K562 (cell line): Measurements from ENCODE around the gene NUCKS1. TPM values are rescaled to one million over a fixed set of nuclear protein-coding genes. Genes with fewer than 3 reads are reported as not detected.

Experiments
- ADNP ChIP-seq: fragments of 200-800 bp; sonication (Bioruptor generic); IDR thresholded peaks from 2 replicates; pipeline ENCODE4 v1.6.1; 2016; ENCODE audit warnings: missing genetic modification characterization, missing compliant biosample characterization
- ATF3 ChIP-seq, 2 experiments: fragments of 450-650 bp in 1 of 2; sonication (generic) in 1 of 2; formaldehyde crosslinking in 1 of 2; IDR thresholded peaks in 1 of 2; conservative IDR thresholded peaks in 1 of 2; 2 replicates each; pipeline versions ENCODE4 v1.6.1 to v1.8.1; 2016 to 2023; ENCODE audit warnings: mild to moderate bottlenecking in 2 of 2, moderate library complexity in 2 of 2, inconsistent platforms in 1 of 2, missing genetic modification reagents in 1 of 2
- CCNT2 ChIP-seq: IDR thresholded peaks from 2 replicates; pipeline ENCODE4 v1.6.1; 2011; ENCODE audit warnings: borderline replicate concordance, low read depth, mild to moderate bottlenecking, moderate library complexity, mixed read lengths, low read length; ENCODE audit not compliant: insufficient read length; ENCODE audit errors: extremely low read depth
- CREB1 ChIP-seq, 2 experiments: sonication (generic) in 1 of 2; formaldehyde crosslinking in 1 of 2; IDR thresholded peaks; 2 replicates each; pipeline versions ENCODE4 v1.6.1 to v1.8.0; 2012 to 2022; ENCODE audit warnings: inconsistent platforms in 1 of 2, mild to moderate bottlenecking in 1 of 2, missing genetic modification reagents in 1 of 2, moderate library complexity in 1 of 2
- MAFF ChIP-seq: IDR thresholded peaks from 2 replicates; pipeline ENCODE4 v1.6.1; 2012; ENCODE audit warnings: low read length, improper control_type of control experiment
- MBD2 ChIP-seq: sonication (generic); IDR thresholded peaks from 2 replicates; pipeline ENCODE4 v1.6.1; 2016; ENCODE audit warnings: low read depth, borderline replicate concordance
- NKRF ChIP-seq: fragments of 450-650 bp; IDR thresholded peaks from 2 replicates; pipeline ENCODE4 v1.6.1; 2016; ENCODE audit warnings: borderline replicate concordance
- PHF8 ChIP-seq: fragments of 200-600 bp; sonication (generic); IDR thresholded peaks from 2 replicates; pipeline ENCODE4 v1.6.1; 2012; ENCODE audit warnings: mixed run types, mild to moderate bottlenecking, inconsistent platforms, low read length, moderate library complexity, borderline replicate concordance
- POLR2B ChIP-seq: fragments of 450-650 bp; IDR thresholded peaks from 2 replicates; pipeline ENCODE4 v1.6.1; 2018; ENCODE audit warnings: low read depth; ENCODE audit not compliant: partially characterized antibody
- SMARCA4 ChIP-seq: fragments of 450-650 bp; IDR thresholded peaks from 2 replicates; pipeline ENCODE4 v1.6.1; 2016
- TEAD4 ChIP-seq, 2 experiments: sonication (generic) in 1 of 2; formaldehyde crosslinking in 1 of 2; IDR thresholded peaks; 2 replicates each; pipeline versions ENCODE4 v1.6.1 to v1.8.0; 2012 to 2022; ENCODE audit warnings: borderline replicate concordance in 1 of 2, inconsistent platforms in 1 of 2, low read length in 1 of 2, mild to moderate bottlenecking in 1 of 2, missing genetic modification reagents in 1 of 2
- THRAP3 ChIP-seq: fragments of 450-650 bp; IDR thresholded peaks from 2 replicates; pipeline ENCODE4 v1.6.1; 2016; ENCODE audit warnings: mild to moderate bottlenecking, inconsistent platforms, borderline replicate concordance
- UBTF ChIP-seq, 2 experiments: IDR thresholded peaks; 2 replicates each; pipeline ENCODE4 v1.6.1; 2012; ENCODE audit warnings: improper control_type of control experiment in 2 of 2, low read depth in 2 of 2, low read length in 2 of 2, borderline replicate concordance in 1 of 2
- VEZF1 ChIP-seq: fragments of 200-800 bp; sonication (Bioruptor generic); IDR thresholded peaks from 2 replicates; pipeline ENCODE4 v1.6.1; 2017; ENCODE audit warnings: missing genetic modification characterization, missing compliant biosample characterization
- ZNF3 ChIP-seq: fragments of 250-450 bp; sonication (Bioruptor Pico); IDR thresholded peaks from 2 replicates; pipeline ENCODE4 v1.5.0; 2021; ENCODE audit warnings: mild to moderate bottlenecking, moderate library complexity
- ZNF507 ChIP-seq: conservative IDR thresholded peaks from 2 replicates; pipeline ENCODE4 v1.6.1; 2017; ENCODE audit warnings: missing genetic modification characterization, missing compliant biosample characterization
- ZNF655 ChIP-seq: fragments of 250-450 bp; sonication (Bioruptor Pico); IDR thresholded peaks from 2 replicates; pipeline ENCODE4 v1.5.0; 2021
- polyA plus RNA-seq, 8 experiments: library from polyadenylated mRNA; depleted of rRNA in 4 of 8; stranded (reverse) in 5 of 8; unstranded in 3 of 8; fragments of >200 nt; fragmentation: Nextera tagmentation in 2 of 8; fragmentation: Illumina TruSeq in 1 of 8; extraction: Ambion mirVana in 2 of 8; extraction: Trizol in 1 of 8; gene quantifications; 2 replicates each; pipeline versions ENCODE4 v1.2.1 to v1.2.3, GENCODE V29; 2011 to 2014; ENCODE audit warnings: inconsistent platforms in 1 of 8, missing spikeins in 1 of 8
- total RNA-seq, 7 experiments: library from RNA; depleted of rRNA in 6 of 7; stranded (reverse); fragments of >200 nt in 6 of 7; fragmentation: Illumina TruSeq in 2 of 7; extraction: Trizol in 2 of 7; gene quantifications; 2 replicates each; pipeline versions ENCODE4 v1.2.1 to v1.2.3, GENCODE V29; 2011 to 2021; ENCODE audit warnings: low replicate concordance in 1 of 7

NUCKS1 gene
- total and polyA plus RNA-seq, 9 of the 15 experiments (the other 6 are each of a cell fraction or from before 2014, with no cell fraction given): 66.7 to 244 (median 149) TPM

GRCh38 chr1:205787287-205787916 is 37.4 kb upstream of the NUCKS1 start (continued):
- TF ChIP-seq VEZF1 (CRISPR knock-in tag): no peak
- TF ChIP-seq ZNF655 (CRISPR knock-in tag): no peak
- TF ChIP-seq TEAD4 (IDR thresholded peaks at IDR 0.05; ENCODE audit: low read length): 0 out of 2 replicates have a peak, but pooled peaks have one; percentile 13
- no peak for TF ChIP-seq TEAD4 (CRISPR knock-in tag; IDR thresholded peaks at IDR 0.05; ENCODE audit: borderline replicate concordance)
- 0 out of 2 replicates have a peak, but pooled peaks have one; percentile 17 for TF ChIP-seq MBD2
- TF ChIP-seq UBTF (IDR thresholded peaks at IDR 0.05; ENCODE audit: borderline replicate concordance in 1 of 2, low read depth in 2 of 2, low read length in 2 of 2): no peak
- no peak for TF ChIP-seq ZNF507 (tag)
- no peak for TF ChIP-seq ZNF3 (CRISPR knock-in tag)
- no peak for TF ChIP-seq NKRF
- peak; percentile 64 for TF ChIP-seq CCNT2
- peak; percentile 13; the same call in 1 of the 2 replicates for TF ChIP-seq PHF8
- peak; percentile 28 for TF ChIP-seq POLR2B
- TF ChIP-seq SMARCA4: peak; percentile 75
- TF ChIP-seq MAFF: peak; percentile 88
- peak; percentile 13; the same call in 1 of the 2 replicates for TF ChIP-seq ADNP (tag)
- no peak for TF ChIP-seq THRAP3
- TF ChIP-seq ATF3 (IDR thresholded peaks at IDR 0.05): no peak; the same call in 1 of the 2 replicates
- TF ChIP-seq ATF3 (CRISPR knock-in tag; conservative IDR thresholded peaks at IDR 0.05): no peak
- TF ChIP-seq CREB1 (IDR thresholded peaks at IDR 0.05): no peak
- 0 out of 2 replicates have a peak, but pooled peaks have one; percentile 14 for TF ChIP-seq CREB1 (CRISPR knock-in tag; IDR thresholded peaks at IDR 0.05)
